Caco-2 (cell line): ENCODE results near the gene PPP1R2. TPM values are rescaled to one million over a fixed set of nuclear protein-coding genes. Genes with fewer than 3 reads are reported as not detected.

Experiments used
- BruUV-seq: library from RNA; stranded (reverse); fragments of 400-500 nt; replicated peaks from 2 replicates; lab custom pipeline; 2021; lab: Mats Ljungman, UMichigan
- CTCF ChIA-PET: fragments of 300-600 bp; sonication (Branson Sonifier 250); formaldehyde crosslinking; loops from one replicate; lab custom pipeline; 2022; ENCODE audit warnings: antibody characterized with exemption; lab: Charles Lee
- POLR2A ChIA-PET: fragments of 300-600 bp; sonication (Branson Sonifier 250); formaldehyde crosslinking; loops from one replicate; lab custom pipeline; 2022; ENCODE audit warnings: antibody characterized with exemption; lab: Charles Lee
- DNase-seq, 2 experiments: peaks; one replicate each; pipeline versions ENCODE4 v3.0.0 to v3.0.0-alpha.2; 2020 to 2022
- H3K27me3 ChIP-seq: replicated peaks from 2 replicates; pipeline ENCODE4 v1.6.0; 2011; ENCODE audit warnings: low read length; ENCODE audit not compliant: control insufficient read depth, insufficient read depth
- H3K36me3 ChIP-seq: 2 replicates; pipeline ENCODE4 v1.5.1; 2011; ENCODE audit warnings: low read length; ENCODE audit not compliant: control insufficient read depth, insufficient read depth
- H3K4me1 ChIP-seq: fragments of 250-450 bp; sonication (Bioruptor Pico); 2 replicates; pipeline ENCODE4 v1.5.1; 2020; ENCODE audit warnings: mild to moderate bottlenecking
- H3K4me3 ChIP-seq: 2 replicates; pipeline ENCODE4 v1.5.1; 2011; ENCODE audit warnings: low read depth, mild to moderate bottlenecking, control low read depth, low read length
- H3K9me3 ChIP-seq: fragments of 250-450 bp; sonication (Bioruptor Pico); 2 replicates; pipeline ENCODE4 v1.5.1; 2020; ENCODE audit warnings: mild to moderate bottlenecking, moderate library complexity
- H3K27ac Mint-ChIP-seq: one replicate; pipeline ENCODE4 v1.8.0; 2022; ENCODE audit warnings: mixed read lengths; ENCODE audit not compliant: unreplicated experiment
- H3K27me3 Mint-ChIP-seq: one replicate; pipeline ENCODE4 v1.8.0; 2022; ENCODE audit warnings: mixed read lengths; ENCODE audit not compliant: insufficient read depth, unreplicated experiment
- H3K36me3 Mint-ChIP-seq: one replicate; pipeline ENCODE4 v1.8.0; 2022; ENCODE audit warnings: mild to moderate bottlenecking, mixed read lengths; ENCODE audit not compliant: insufficient read depth, unreplicated experiment
- H3K4me1 Mint-ChIP-seq: one replicate; pipeline ENCODE4 v1.8.0; 2022; ENCODE audit warnings: low read depth, mixed read lengths; ENCODE audit not compliant: unreplicated experiment
- H3K4me3 Mint-ChIP-seq: one replicate; pipeline ENCODE4 v1.8.0; 2022; ENCODE audit warnings: mild to moderate bottlenecking, moderate library complexity, mixed read lengths; ENCODE audit not compliant: unreplicated experiment
- H3K9me3 Mint-ChIP-seq: one replicate; pipeline ENCODE4 v1.8.0; 2022; ENCODE audit warnings: mixed read lengths; ENCODE audit not compliant: unreplicated experiment
- intact Hi-C: fragments of 100-400 bp; cut with micrococcal nuclease; formaldehyde crosslinking; loops from one replicate; pipeline ENCODE4 v1.10.0; 2022; ENCODE audit not compliant: unreplicated experiment
- total RNA-seq: library from RNA; stranded (reverse); gene quantifications from 2 replicates; pipeline ENCODE4 v1.2.3, GENCODE V29; 2022
- TF ChIP-seq, protein P1 (sequence below), 2 experiments: fragments of 200-600 bp in 1 of 2; IDR thresholded peaks; 1 replicate in 1 of 2; 2 replicates in 1 of 2; pipeline versions ENCODE4 v1.5.1 to v1.8.0; 2011 to 2022; ENCODE audit warnings: antibody characterized with exemption in 1 of 2, control low read depth in 1 of 2, inconsistent platforms in 1 of 2, low read depth in 1 of 2, low read length in 1 of 2, mild to moderate bottlenecking in 1 of 2, moderate library complexity in 1 of 2; ENCODE audit not compliant: insufficient read depth in 1 of 2, severe bottlenecking in 1 of 2, unreplicated experiment in 1 of 2

PPP1R2 gene
- total RNA-seq, 1 experiment from 2014 or later = 150 TPM

DNA sequence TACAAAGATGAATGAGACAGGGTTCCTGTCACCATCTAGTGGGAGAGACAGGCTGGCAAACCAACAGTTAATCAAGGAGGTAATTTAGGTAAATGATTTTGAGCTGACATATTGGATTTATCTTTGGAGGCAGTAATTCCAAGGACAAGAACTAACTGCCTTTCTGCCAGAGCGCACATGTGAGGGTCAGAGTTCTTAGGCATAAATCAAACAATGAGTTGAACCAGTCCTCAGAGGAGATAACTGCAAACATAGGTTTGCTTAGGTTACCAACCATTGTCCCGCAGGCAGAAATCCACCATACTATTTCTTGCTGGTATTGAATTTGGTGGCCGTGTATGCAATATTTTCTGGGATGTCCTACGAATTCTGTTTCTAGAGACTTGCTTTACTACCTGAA is 14.2 kb upstream of the PPP1R2 start:
- Histone ChIP-seq H3K27me3 (no peaks in the 10 kb centered on the region), H3K36me3 (no peaks in the 10 kb centered on the region), H3K9me3 (no peaks in the 10 kb centered on the region), H3K4me3 (no peak overlapping the region), H3K4me1 (peaks cover 34% of the 10 kb centered on the region)
- ChIA-PET CTCF (interaction anchor here (0.6 kb wide), 1 partner anchor 9 kb away, joined by 3 read pairs; no protein-coding TSS in a partner anchor), POLR2A (no interaction called here)
- Mint-ChIP-seq H3K4me1 (peaks cover 22% of the 10 kb centered on the region), H3K27me3 (no peaks in the 10 kb centered on the region), H3K9me3 (peaks cover 9% of the 10 kb centered on the region), H3K4me3 (peak overlapping the region; percentile 14), H3K36me3 (peaks cover 14% of the 10 kb centered on the region), H3K27ac (peak overlapping the region; percentile 70)
- DNase-seq = no peak
- intact Hi-C loops = no loop called here
- BruUV-seq = no TSS peak
- TF ChIP-seq, protein P1, sequence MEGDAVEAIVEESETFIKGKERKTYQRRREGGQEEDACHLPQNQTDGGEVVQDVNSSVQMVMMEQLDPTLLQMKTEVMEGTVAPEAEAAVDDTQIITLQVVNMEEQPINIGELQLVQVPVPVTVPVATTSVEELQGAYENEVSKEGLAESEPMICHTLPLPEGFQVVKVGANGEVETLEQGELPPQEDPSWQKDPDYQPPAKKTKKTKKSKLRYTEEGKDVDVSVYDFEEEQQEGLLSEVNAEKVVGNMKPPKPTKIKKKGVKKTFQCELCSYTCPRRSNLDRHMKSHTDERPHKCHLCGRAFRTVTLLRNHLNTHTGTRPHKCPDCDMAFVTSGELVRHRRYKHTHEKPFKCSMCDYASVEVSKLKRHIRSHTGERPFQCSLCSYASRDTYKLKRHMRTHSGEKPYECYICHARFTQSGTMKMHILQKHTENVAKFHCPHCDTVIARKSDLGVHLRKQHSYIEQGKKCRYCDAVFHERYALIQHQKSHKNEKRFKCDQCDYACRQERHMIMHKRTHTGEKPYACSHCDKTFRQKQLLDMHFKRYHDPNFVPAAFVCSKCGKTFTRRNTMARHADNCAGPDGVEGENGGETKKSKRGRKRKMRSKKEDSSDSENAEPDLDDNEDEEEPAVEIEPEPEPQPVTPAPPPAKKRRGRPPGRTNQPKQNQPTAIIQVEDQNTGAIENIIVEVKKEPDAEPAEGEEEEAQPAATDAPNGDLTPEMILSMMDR (IDR thresholded peaks at IDR 0.05; ENCODE audit: insufficient read depth in 1 of 2, low read depth in 1 of 2, low read length in 1 of 2, severe bottlenecking in 1 of 2, unreplicated experiment in 1 of 2) = no peak

DNA sequence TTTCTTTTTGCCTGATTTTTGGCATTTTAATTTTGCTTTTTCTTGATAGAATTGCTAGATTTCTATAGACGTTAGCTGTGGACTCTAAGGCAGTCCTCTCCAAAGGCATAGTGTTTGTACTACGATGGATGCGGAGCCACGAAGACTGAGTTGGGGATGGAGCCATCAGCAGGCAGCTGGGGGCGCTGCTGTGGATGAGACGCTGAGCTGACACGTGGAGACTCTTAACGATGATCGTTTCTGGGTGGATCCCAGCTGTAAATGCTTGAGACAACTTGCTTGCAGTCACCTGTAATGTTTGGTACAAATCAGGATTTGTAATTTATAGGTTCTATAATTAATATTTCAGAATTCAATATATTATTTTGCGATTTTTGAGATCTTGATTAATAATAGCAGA is 13.3 kb upstream of the PPP1R2 start:
- Mint-ChIP-seq H3K4me1 (peaks cover 27% of the 10 kb centered on the region), H3K27me3 (no peaks in the 10 kb centered on the region), H3K36me3 (peaks cover 14% of the 10 kb centered on the region), H3K27ac (peak overlapping the region; percentile 77), H3K4me3 (no peak overlapping the region), H3K9me3 (peaks cover 9% of the 10 kb centered on the region)
- ChIA-PET CTCF (no interaction called here), POLR2A (no interaction called here)
- Histone ChIP-seq H3K4me1 (peaks cover 39% of the 10 kb centered on the region), H3K36me3 (no peaks in the 10 kb centered on the region), H3K4me3 (no peak overlapping the region), H3K9me3 (no peaks in the 10 kb centered on the region), H3K27me3 (no peaks in the 10 kb centered on the region)
- TF ChIP-seq, protein P1 (IDR thresholded peaks at IDR 0.05; ENCODE audit: insufficient read depth in 1 of 2, low read depth in 1 of 2, low read length in 1 of 2, severe bottlenecking in 1 of 2, unreplicated experiment in 1 of 2) = no peak
- no TSS peak for BruUV-seq
- intact Hi-C loops = no loop called here
- no peak for DNase-seq

DNA sequence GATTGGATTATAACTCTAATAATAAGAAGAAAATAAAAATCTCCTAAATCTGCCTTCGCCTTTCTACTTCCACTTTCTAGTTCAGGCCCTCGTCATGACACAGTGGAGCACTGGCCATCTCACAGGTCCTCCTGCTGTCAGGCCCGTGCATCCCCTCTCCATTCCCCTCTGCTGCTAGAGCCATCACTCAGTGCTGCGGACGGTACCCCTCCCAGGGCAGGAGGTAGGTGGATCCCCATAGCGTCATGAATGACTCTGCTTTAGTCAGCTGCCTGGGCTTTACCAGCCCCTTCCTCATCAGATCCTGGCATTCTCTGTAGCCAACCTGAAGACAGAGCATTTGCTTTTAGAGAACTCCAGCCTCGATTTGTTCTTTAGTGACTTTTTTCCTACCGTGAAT is 12.0 kb upstream of the PPP1R2 start:
- CTCF ChIA-PET = no interaction called here
- no peak for DNase-seq
- Mint-ChIP-seq H3K4me1 (peaks cover 39% of the 10 kb centered on the region), H3K4me3 (no peak overlapping the region), H3K27me3 (no peaks in the 10 kb centered on the region), H3K36me3 (peaks cover 14% of the 10 kb centered on the region), H3K9me3 (peaks cover 9% of the 10 kb centered on the region), H3K27ac (no peak overlapping the region)
- intact Hi-C loops = no loop called here
- Histone ChIP-seq H3K4me1 (peaks cover 49% of the 10 kb centered on the region), H3K9me3 (no peaks in the 10 kb centered on the region), H3K4me3 (no peak overlapping the region), H3K36me3 (no peaks in the 10 kb centered on the region), H3K27me3 (no peaks in the 10 kb centered on the region)
- POLR2A ChIA-PET = no interaction called here
- TF ChIP-seq, protein P1 (IDR thresholded peaks at IDR 0.05; ENCODE audit: insufficient read depth in 1 of 2, low read depth in 1 of 2, low read length in 1 of 2, severe bottlenecking in 1 of 2, unreplicated experiment in 1 of 2) = no peak
- BruUV-seq = no TSS peak
